ENCODE measurements around the gene HLA-DQA2. TPM values are rescaled to one million over a fixed set of nuclear protein-coding genes. Genes with fewer than 3 reads are reported as not detected.
"Not testable (repeated sequence)": the region's sequence is repeated elsewhere in the genome, so short reads cannot be mapped to it uniquely, and the experiment has no call there.

HLA-DQA2 gene
- total and polyA plus RNA-seq, 8 donors, result 0.23 to 3.3 TPM; not detected in 6

DNA sequence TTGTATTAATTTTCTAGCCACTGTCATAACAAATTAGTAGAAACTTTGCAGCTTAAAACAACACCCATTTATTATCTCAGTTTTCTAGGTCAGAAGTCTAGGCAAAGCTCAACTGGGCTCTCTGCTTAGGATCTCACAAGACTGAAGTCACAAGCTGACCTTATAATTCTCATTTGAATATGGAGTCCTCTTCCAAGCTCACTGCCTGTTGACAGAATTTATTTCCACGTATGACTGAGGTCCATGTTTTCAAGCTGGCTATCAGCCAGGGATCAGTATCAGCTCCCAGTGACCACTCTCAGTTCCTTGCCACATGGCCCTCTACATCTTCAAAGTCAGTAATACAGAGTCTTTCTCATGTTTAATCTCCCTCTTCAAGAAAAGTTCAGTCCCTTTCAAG, 33.9 kb downstream of the HLA-DQA2 start:
- Histone ChIP-seq H3K27ac (no peak overlapping the region), H3K36me3 (no peaks in the 10 kb centered on the region), H3K9me3 (no peaks in the 10 kb centered on the region), H3K27me3 (peaks cover 0 to 13% (median 0%) of the 10 kb centered on the region in 3 donors), H3K4me1 (no peaks in the 10 kb centered on the region), H3K4me3 (no peak overlapping the region)
- 3 to 24% (median 10%) methylated on average over 1 of the region's 1 CpG for WGBS, 5 donors
- intact Hi-C loops (cut with DNase I; ENCODE audit: low total_unique reads), result no loop called here
- DNase-seq, result no peak
- TF ChIP-seq POLR2AphosphoS5 (IDR thresholded peaks at IDR 0.05), result no peak
- TF ChIP-seq EP300 (IDR thresholded peaks at IDR 0.05), result no peak
- TF ChIP-seq, protein P1, sequence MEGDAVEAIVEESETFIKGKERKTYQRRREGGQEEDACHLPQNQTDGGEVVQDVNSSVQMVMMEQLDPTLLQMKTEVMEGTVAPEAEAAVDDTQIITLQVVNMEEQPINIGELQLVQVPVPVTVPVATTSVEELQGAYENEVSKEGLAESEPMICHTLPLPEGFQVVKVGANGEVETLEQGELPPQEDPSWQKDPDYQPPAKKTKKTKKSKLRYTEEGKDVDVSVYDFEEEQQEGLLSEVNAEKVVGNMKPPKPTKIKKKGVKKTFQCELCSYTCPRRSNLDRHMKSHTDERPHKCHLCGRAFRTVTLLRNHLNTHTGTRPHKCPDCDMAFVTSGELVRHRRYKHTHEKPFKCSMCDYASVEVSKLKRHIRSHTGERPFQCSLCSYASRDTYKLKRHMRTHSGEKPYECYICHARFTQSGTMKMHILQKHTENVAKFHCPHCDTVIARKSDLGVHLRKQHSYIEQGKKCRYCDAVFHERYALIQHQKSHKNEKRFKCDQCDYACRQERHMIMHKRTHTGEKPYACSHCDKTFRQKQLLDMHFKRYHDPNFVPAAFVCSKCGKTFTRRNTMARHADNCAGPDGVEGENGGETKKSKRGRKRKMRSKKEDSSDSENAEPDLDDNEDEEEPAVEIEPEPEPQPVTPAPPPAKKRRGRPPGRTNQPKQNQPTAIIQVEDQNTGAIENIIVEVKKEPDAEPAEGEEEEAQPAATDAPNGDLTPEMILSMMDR (IDR thresholded peaks at IDR 0.05), result no peak
- no peak for TF ChIP-seq POLR2A (IDR thresholded peaks at IDR 0.05)

DNA sequence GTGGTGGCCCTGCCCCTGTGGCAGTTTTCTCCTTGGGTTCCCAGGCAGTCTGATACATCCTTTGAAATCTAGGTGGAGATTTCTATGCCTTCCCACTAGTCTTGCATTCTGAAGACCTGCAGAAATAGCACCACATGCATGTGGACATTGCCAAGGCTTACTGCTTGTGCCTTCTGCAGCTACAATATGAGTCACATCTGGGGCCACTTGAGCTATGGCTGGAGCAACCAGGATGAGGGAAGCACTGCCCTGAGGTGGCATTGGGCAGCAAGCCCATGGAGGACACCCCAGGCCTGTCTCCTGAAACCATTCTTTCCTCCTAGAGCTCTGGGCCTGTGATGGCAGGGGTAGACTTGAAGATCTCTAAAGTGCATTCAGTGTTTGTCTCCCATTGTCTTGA, 37.8 kb downstream of the HLA-DQA2 start:
- Histone ChIP-seq H3K4me3 (no peak overlapping the region), H3K27me3 (no peaks in the 10 kb centered on the region), H3K36me3 (no peaks in the 10 kb centered on the region), H3K4me1 (no peaks in the 10 kb centered on the region), H3K9me3 (no peaks in the 10 kb centered on the region), H3K27ac (no peak overlapping the region)
- no peak for DNase-seq
- intact Hi-C loops (cut with DNase I; ENCODE audit: low total_unique reads), result no loop called here
- TF ChIP-seq, protein P1 (IDR thresholded peaks at IDR 0.05), result no peak
- TF ChIP-seq EP300 (IDR thresholded peaks at IDR 0.05) (no peak), POLR2AphosphoS5 (IDR thresholded peaks at IDR 0.05) (no peak), POLR2A (IDR thresholded peaks at IDR 0.05) (no peak)

DNA sequence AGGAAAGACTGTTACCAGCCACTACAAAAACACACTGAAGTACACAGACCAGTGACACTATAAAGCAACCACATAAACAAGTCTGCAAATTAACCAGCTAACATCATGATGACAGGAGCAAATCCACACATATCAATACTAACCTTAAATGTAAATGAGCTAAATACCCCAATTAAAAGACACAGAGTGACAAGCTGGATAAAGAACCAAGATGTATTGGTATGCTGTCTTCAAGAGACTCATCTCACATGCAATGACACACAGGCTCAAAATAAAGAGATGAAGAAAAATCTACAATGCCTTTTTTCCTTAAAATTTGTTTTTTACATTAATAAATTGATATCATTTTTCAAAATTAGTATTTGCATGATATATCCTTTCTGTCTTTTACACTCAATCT, 41.7 kb downstream of the HLA-DQA2 start:
- peaks cover 0 to 17% (median 7%) of the 10 kb centered on the region in 3 donors for H3K27me3 ChIP-seq
- H3K27ac ChIP-seq; H3K4me1 ChIP-seq; H3K9me3 ChIP-seq; H3K4me3 ChIP-seq; intact Hi-C loops (cut with DNase I; ENCODE audit: low total_unique reads); DNase-seq; H3K36me3 ChIP-seq: not testable (repeated sequence)

DNA sequence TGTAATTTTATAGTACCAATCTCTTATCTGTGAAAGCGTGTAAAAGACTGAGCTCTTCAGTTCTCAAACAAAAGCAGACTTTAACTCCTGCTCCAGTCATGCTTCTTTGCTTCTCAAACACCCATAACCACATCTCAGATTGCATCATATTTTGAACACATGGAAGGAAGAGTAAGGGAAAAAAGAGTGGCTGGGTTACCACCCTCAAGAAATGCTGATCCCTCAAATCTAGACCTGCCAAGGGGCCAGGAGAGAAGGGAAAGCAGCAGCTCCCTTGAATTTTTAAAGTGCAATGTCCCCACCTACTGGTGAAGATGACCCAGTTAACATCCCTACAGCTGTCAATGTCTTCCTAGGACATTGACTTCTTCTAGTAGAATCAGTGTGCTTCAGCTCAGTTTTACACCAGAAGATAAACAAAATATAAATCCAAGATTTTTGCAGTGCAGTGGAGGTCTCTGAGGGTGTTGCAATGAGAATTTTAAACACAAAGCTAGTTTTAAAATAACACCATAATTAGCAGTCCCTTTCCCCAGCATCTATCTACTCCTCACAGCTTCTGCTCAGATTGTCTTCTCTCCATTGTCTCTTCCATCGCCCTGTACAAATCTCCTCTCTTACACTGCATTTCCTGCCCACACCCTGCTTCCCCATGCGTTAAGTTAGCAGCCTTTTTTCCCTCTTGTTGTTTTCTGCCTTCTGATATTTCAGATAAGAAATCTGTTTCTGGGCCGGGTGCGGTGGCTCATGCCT, 44.8 kb downstream of the HLA-DQA2 start:
- H3K36me3 ChIP-seq, result no peaks in the 10 kb centered on the region
- peaks cover 0 to 3% (median 0%) of the 10 kb centered on the region in 4 donors for H3K9me3 ChIP-seq
- 25 to 44% (median 38%) methylated on average over 5 of the region's 5 CpGs for WGBS, 5 donors
- no peak for TF ChIP-seq POLR2A (IDR thresholded peaks at IDR 0.05)
- TF ChIP-seq, protein P1 (IDR thresholded peaks at IDR 0.05), result peak in 4 of 7 experiments; percentile 20 to 39 (median 36)
- no peak for TF ChIP-seq POLR2AphosphoS5 (IDR thresholded peaks at IDR 0.05)
- no peak for TF ChIP-seq EP300 (IDR thresholded peaks at IDR 0.05)
- DNase-seq, result peak in 1 of 2 donors; percentile 79
- intact Hi-C loops (cut with DNase I; ENCODE audit: low total_unique reads), result no loop called here
- H3K4me3 ChIP-seq, result no peak overlapping the region
- no peak overlapping the region for H3K27ac ChIP-seq
- H3K27me3 ChIP-seq, result peaks cover 0 to 27% (median 7%) of the 10 kb centered on the region in 3 donors
- no peaks in the 10 kb centered on the region for H3K4me1 ChIP-seq

DNA sequence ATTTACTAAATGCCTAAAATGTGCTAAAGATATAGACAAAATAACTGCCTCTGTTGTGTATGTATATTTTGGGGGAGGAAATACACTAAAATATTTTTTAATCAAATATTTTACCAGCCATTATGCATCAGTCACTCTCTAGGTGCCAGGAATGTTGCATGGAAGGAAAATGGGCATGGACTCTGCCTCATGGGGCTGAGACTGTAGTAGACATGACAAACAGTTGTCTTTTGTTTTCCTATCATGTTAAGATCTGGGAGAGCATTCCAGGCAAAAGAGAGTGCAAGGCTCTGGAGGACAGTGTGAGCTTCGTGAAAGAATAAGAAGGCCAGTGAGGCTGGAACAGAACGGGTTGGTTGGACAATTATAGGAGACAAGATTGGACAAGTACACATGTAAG, 49.1 kb downstream of the HLA-DQA2 start:
- no peaks in the 10 kb centered on the region for H3K36me3 ChIP-seq
- no peaks in the 10 kb centered on the region for H3K4me1 ChIP-seq
- peaks cover 0 to 59% (median 7%) of the 10 kb centered on the region in 3 donors for H3K27me3 ChIP-seq
- no peak overlapping the region for H3K27ac ChIP-seq
- peaks cover 0 to 3% (median 0%) of the 10 kb centered on the region in 4 donors for H3K9me3 ChIP-seq
- WGBS, 5 donors, result 31 to 58% (median 37%) methylated on average over 2 of the region's 2 CpGs
- DNase-seq, result no peak
- no peak for TF ChIP-seq POLR2AphosphoS5 (IDR thresholded peaks at IDR 0.05)
- TF ChIP-seq, protein P1 (IDR thresholded peaks at IDR 0.05), result no peak
- no peak for TF ChIP-seq EP300 (IDR thresholded peaks at IDR 0.05)
- no peak for TF ChIP-seq POLR2A (IDR thresholded peaks at IDR 0.05)
- H3K4me3 ChIP-seq, result no peak overlapping the region
- intact Hi-C loops (cut with DNase I; ENCODE audit: low total_unique reads), result no loop called here

All from stomach (tissue), 9 donors.